SK-N-SH treated with all-trans-retinoic acid at 6 μM for 48 hours (cell line): ENCODE data around the gene ULK1.

Source experiments
- ATAC-seq: fragments of 200-7000 bp; cut with Tn5 transposase; 3 replicates; pipeline ENCODE4 v1.9.1; 2020; ENCODE audit warnings: mild to moderate bottlenecking, moderate library complexity
- BACH2 ChIP-seq: fragments of 250-450 bp; sonication (Bioruptor Pico); IDR thresholded peaks from 2 replicates; pipeline ENCODE4 v1.9.0; 2021; ENCODE audit warnings: mild to moderate bottlenecking, borderline replicate concordance
- CSDC2 ChIP-seq: fragments of 250-450 bp; sonication (Bioruptor Pico); IDR thresholded peaks from 2 replicates; pipeline ENCODE4 v1.5.0; 2020; ENCODE audit warnings: mild to moderate bottlenecking, moderate library complexity
- ESRRG ChIP-seq: fragments of 250-450 bp; sonication (Bioruptor Pico); IDR thresholded peaks from 2 replicates; pipeline ENCODE4 v1.6.1; 2021; ENCODE audit warnings: mild to moderate bottlenecking
- GLIS3 ChIP-seq: fragments of 250-450 bp; sonication (Bioruptor Pico); IDR thresholded peaks from 2 replicates; pipeline ENCODE4 v1.5.0; 2020; ENCODE audit warnings: mild to moderate bottlenecking, moderate library complexity
- ISL1 ChIP-seq: fragments of 250-450 bp; sonication (Bioruptor Pico); IDR thresholded peaks from 2 replicates; pipeline ENCODE4 v2.1.2; 2022; ENCODE audit warnings: mild to moderate bottlenecking, moderate library complexity
- OSR1 ChIP-seq: fragments of 250-450 bp; sonication (Bioruptor Pico); IDR thresholded peaks from 2 replicates; pipeline ENCODE4 v1.8.0; 2022; ENCODE audit warnings: moderate library complexity, mild to moderate bottlenecking, inconsistent platforms
- RARB ChIP-seq: fragments of 250-450 bp; sonication (Bioruptor Pico); IDR thresholded peaks from 2 replicates; pipeline ENCODE4 v1.8.0; 2021; ENCODE audit warnings: mild to moderate bottlenecking, moderate library complexity
- SNAI2 ChIP-seq: fragments of 250-450 bp; sonication (Bioruptor Pico); IDR thresholded peaks from 2 replicates; pipeline ENCODE4 v1.5.0; 2020; ENCODE audit warnings: mild to moderate bottlenecking, moderate library complexity
- TCF4 ChIP-seq: fragments of 250-450 bp; sonication (Bioruptor Pico); IDR thresholded peaks from 2 replicates; pipeline ENCODE4 v1.8.0; 2021; ENCODE audit warnings: mild to moderate bottlenecking, moderate library complexity, borderline replicate concordance
- TOX ChIP-seq: fragments of 250-450 bp; sonication (Bioruptor Pico); IDR thresholded peaks from 2 replicates; pipeline ENCODE4 v1.8.0; 2021; ENCODE audit warnings: mild to moderate bottlenecking, moderate library complexity, borderline replicate concordance
- ZC3H10 ChIP-seq: fragments of 250-450 bp; sonication (Bioruptor Pico); IDR thresholded peaks from 2 replicates; pipeline ENCODE4 v1.5.1; 2021; ENCODE audit warnings: mild to moderate bottlenecking, moderate library complexity
- ZFP3 ChIP-seq: fragments of 250-450 bp; sonication (Bioruptor Pico); IDR thresholded peaks from 2 replicates; pipeline ENCODE4 v1.5.0; 2020; ENCODE audit warnings: mild to moderate bottlenecking, moderate library complexity
- ZNF70 ChIP-seq: fragments of 450-650 bp; formaldehyde crosslinking; IDR thresholded peaks from 2 replicates; pipeline ENCODE4 v1.5.0; 2020; ENCODE audit warnings: mild to moderate bottlenecking, moderate library complexity
- TF ChIP-seq, protein P1 (sequence below): fragments of 250-450 bp; sonication (Bioruptor Pico); IDR thresholded peaks from 2 replicates; pipeline ENCODE4 v1.8.0; 2021; ENCODE audit warnings: low read depth, mild to moderate bottlenecking, moderate library complexity, borderline replicate concordance
- TF ChIP-seq, protein P2 (sequence below): fragments of 250-450 bp; sonication (Bioruptor Pico); IDR thresholded peaks from 2 replicates; pipeline ENCODE4 v1.5.1; 2020; ENCODE audit warnings: low read depth, mild to moderate bottlenecking, moderate library complexity
- TF ChIP-seq, protein P3 (sequence below): fragments of 250-450 bp; sonication (Bioruptor Pico); IDR thresholded peaks from 2 replicates; pipeline ENCODE4 v1.5.1; 2021; ENCODE audit warnings: mild to moderate bottlenecking, moderate library complexity
- TF ChIP-seq, protein P4 (sequence below): fragments of 250-450 bp; sonication (Bioruptor Pico); IDR thresholded peaks from 2 replicates; pipeline ENCODE4 v1.5.0; 2020; ENCODE audit warnings: mild to moderate bottlenecking, moderate library complexity
- TF ChIP-seq, protein P5 (sequence below): fragments of 250-450 bp; sonication (Bioruptor Pico); IDR thresholded peaks from 2 replicates; pipeline ENCODE4 v1.8.0; 2020; ENCODE audit warnings: mild to moderate bottlenecking, moderate library complexity, borderline replicate concordance

ULK1 gene

DNA sequence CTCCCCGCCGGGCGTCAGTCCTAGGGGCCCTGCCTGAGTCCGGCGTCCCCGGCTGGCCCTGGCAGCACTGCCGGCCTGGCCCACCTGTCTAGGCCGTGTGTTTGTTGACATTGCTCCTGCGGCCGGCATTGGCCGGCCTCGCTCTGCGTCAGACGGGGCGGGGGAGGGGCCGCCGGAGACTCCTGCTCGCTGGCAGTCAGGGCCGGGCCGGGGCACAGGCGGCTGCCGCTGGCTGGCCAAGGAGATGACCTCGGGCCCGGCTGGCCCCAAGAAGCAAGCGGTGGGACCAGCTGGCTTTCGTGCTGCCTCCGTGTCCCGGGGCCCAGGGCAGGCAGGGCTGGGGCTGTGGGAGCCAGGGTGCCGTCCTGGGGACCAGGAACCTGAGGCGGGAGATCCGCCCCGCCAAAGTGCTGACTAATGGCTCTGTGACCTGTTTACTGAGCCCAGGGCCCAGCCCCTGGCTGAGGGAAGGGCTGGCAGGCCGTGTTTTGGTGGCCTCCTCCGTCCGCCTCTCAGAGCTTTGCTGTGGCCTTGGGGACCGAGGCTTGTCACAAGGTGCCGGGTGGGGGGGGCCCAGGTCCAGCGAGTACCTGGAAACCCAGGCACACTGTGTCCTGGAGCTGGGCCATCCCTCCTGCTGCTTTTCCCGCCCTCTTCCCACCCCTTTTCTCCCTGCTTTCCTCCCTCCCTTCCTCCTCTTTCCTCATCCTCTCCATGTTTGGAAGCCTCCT, 1.8 kb downstream of the ULK1 start:
- ATAC-seq, result peak; percentile 93
- no peak for TF ChIP-seq TOX

DNA sequence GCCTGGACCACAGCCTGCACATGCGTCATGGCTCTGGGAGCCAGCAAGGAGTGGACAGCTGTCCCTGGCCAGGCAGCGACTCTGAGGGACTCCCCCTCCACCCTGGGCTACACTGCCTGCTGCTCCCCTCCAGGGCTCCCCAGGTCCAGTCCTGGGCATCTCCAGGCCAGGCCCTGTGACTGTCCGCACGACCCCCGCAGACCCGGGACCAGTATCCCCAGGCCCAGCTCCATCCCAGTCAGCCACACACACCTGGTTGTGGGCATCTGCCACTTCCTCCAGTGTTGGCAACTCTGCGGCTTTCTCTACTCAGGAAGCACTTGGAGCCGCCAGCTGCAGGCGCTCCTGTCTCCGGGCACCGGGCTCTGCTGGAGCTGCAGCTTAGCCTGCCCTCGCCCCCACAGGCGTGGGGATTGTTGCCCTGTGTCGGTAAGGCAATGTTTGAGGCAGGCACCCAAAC, 2.4 kb downstream of the ULK1 start:
- ATAC-seq, result no peak
- TF ChIP-seq TOX (no peak), RARB (no peak), TCF4 (CRISPR knock-in tag) (no peak), ESRRG (CRISPR knock-in tag) (no peak), SNAI2 (CRISPR knock-in tag) (no peak), ZNF70 (CRISPR knock-in tag) (no peak), ZFP3 (no peak), GLIS3 (CRISPR knock-in tag) (no peak), ZC3H10 (CRISPR knock-in tag) (no peak), OSR1 (CRISPR knock-in tag) (no peak), CSDC2 (CRISPR knock-in tag) (no peak)
- TF ChIP-seq, protein P1, sequence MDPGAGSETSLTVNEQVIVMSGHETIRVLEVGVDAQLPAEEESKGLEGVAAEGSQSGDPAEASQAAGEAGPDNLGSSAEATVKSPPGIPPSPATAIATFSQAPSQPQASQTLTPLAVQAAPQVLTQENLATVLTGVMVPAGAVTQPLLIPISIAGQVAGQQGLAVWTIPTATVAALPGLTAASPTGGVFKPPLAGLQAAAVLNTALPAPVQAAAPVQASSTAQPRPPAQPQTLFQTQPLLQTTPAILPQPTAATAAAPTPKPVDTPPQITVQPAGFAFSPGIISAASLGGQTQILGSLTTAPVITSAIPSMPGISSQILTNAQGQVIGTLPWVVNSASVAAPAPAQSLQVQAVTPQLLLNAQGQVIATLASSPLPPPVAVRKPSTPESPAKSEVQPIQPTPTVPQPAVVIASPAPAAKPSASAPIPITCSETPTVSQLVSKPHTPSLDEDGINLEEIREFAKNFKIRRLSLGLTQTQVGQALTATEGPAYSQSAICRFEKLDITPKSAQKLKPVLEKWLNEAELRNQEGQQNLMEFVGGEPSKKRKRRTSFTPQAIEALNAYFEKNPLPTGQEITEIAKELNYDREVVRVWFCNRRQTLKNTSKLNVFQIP (CRISPR knock-in tag), result no peak
- TF ChIP-seq, protein P2, sequence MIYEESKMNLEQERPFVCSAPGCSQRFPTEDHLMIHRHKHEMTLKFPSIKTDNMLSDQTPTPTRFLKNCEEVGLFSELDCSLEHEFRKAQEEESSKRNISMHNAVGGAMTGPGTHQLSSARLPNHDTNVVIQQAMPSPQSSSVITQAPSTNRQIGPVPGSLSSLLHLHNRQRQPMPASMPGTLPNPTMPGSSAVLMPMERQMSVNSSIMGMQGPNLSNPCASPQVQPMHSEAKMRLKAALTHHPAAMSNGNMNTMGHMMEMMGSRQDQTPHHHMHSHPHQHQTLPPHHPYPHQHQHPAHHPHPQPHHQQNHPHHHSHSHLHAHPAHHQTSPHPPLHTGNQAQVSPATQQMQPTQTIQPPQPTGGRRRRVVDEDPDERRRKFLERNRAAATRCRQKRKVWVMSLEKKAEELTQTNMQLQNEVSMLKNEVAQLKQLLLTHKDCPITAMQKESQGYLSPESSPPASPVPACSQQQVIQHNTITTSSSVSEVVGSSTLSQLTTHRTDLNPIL (CRISPR knock-in tag), result no peak
- TF ChIP-seq, protein P3, sequence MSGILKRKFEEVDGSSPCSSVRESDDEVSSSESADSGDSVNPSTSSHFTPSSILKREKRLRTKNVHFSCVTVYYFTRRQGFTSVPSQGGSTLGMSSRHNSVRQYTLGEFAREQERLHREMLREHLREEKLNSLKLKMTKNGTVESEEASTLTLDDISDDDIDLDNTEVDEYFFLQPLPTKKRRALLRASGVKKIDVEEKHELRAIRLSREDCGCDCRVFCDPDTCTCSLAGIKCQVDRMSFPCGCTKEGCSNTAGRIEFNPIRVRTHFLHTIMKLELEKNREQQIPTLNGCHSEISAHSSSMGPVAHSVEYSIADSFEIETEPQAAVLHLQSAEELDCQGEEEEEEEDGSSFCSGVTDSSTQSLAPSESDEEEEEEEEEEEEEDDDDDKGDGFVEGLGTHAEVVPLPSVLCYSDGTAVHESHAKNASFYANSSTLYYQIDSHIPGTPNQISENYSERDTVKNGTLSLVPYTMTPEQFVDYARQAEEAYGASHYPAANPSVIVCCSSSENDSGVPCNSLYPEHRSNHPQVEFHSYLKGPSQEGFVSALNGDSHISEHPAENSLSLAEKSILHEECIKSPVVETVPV, result no peak
- TF ChIP-seq, protein P4, sequence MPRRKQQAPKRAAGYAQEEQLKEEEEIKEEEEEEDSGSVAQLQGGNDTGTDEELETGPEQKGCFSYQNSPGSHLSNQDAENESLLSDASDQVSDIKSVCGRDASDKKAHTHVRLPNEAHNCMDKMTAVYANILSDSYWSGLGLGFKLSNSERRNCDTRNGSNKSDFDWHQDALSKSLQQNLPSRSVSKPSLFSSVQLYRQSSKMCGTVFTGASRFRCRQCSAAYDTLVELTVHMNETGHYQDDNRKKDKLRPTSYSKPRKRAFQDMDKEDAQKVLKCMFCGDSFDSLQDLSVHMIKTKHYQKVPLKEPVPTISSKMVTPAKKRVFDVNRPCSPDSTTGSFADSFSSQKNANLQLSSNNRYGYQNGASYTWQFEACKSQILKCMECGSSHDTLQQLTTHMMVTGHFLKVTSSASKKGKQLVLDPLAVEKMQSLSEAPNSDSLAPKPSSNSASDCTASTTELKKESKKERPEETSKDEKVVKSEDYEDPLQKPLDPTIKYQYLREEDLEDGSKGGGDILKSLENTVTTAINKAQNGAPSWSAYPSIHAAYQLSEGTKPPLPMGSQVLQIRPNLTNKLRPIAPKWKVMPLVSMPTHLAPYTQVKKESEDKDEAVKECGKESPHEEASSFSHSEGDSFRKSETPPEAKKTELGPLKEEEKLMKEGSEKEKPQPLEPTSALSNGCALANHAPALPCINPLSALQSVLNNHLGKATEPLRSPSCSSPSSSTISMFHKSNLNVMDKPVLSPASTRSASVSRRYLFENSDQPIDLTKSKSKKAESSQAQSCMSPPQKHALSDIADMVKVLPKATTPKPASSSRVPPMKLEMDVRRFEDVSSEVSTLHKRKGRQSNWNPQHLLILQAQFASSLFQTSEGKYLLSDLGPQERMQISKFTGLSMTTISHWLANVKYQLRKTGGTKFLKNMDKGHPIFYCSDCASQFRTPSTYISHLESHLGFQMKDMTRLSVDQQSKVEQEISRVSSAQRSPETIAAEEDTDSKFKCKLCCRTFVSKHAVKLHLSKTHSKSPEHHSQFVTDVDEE, result no peak

DNA sequence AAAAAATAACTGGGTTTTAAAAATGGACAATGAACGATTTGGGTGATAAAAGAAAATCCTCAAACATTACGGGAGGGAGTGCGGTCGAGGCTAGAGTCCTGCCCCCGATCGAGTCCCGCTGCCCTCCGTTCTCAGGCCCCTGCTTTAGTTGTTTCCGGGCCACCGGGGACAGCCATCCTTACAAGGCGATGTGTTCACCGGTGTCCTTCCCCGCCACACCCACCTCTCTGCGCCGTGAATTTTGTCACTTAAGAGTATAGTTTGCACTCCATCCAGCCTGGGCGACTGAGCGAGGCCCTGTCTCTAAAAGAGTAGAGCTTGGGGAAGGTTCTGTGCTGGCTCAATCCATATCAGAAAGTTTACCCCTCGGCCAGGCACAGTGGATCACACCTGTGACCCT, 2.9 kb downstream of the ULK1 start:
- TF ChIP-seq CSDC2 (CRISPR knock-in tag) (no peak), ISL1 (CRISPR knock-in tag) (no peak), ESRRG (CRISPR knock-in tag) (no peak), GLIS3 (CRISPR knock-in tag) (no peak), TCF4 (CRISPR knock-in tag) (no peak), TOX (no peak), ZC3H10 (CRISPR knock-in tag) (no peak), BACH2 (CRISPR knock-in tag) (no peak)
- TF ChIP-seq, protein P2 (CRISPR knock-in tag), result no peak
- TF ChIP-seq, protein P5, sequence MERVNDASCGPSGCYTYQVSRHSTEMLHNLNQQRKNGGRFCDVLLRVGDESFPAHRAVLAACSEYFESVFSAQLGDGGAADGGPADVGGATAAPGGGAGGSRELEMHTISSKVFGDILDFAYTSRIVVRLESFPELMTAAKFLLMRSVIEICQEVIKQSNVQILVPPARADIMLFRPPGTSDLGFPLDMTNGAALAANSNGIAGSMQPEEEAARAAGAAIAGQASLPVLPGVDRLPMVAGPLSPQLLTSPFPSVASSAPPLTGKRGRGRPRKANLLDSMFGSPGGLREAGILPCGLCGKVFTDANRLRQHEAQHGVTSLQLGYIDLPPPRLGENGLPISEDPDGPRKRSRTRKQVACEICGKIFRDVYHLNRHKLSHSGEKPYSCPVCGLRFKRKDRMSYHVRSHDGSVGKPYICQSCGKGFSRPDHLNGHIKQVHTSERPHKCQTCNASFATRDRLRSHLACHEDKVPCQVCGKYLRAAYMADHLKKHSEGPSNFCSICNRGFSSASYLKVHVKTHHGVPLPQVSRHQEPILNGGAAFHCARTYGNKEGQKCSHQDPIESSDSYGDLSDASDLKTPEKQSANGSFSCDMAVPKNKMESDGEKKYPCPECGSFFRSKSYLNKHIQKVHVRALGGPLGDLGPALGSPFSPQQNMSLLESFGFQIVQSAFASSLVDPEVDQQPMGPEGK, result no peak
- TF ChIP-seq, protein P4, result no peak
- TF ChIP-seq, all 23 proteins: peak for 0

More for the DNA sequence above, 2.9 kb downstream of the ULK1 start:
- no peak for ATAC-seq
